ENCODE data around the gene PTCD2. TPM values are rescaled to one million over a fixed set of nuclear protein-coding genes. Genes with fewer than 3 reads are reported as not detected.
A peak's percentile ranks its signal among the peaks of the same experiment; 100 is the strongest.

The PTCD2 gene
- total RNA-seq, 4 donors from 2014 or later, result 8.5 to 13.2 (median 9.4) TPM

DNA sequence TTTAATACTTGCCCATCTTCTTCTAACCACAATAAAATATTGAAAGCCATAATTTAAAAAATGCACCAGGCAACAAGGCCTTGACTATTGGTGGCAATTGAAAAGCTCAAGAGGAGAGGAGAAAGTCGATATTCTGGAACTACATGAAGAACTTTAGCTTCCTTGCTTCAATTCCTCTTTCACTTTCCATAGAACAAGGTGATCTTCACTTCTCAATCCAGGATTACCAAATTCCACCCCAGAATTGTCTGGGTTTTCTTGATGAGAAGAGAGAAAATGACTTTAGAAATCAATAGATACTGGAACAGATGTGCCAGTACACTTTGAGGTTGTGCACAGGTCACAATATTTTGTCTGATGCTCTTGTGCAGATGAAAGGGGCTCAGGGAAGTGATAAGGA is 52.2 kb downstream of the PTCD2 start:
- H3K27me3 ChIP-seq, result no peaks in the 10 kb centered on the region
- no peak for DNase-seq (ENCODE audit: low spot score in 2 of 2)
- no peaks in the 10 kb centered on the region for H3K36me3 ChIP-seq
- no peak overlapping the region for H3K27ac ChIP-seq
- H3K9me3 ChIP-seq, result no peaks in the 10 kb centered on the region
- peaks cover 4% of the 10 kb centered on the region for H3K4me1 ChIP-seq
- TF ChIP-seq POLR2AphosphoS5 (IDR thresholded peaks at IDR 0.05) (no peak), POLR2A (IDR thresholded peaks at IDR 0.05) (no peak), EP300 (IDR thresholded peaks at IDR 0.05) (no peak)
- TF ChIP-seq, protein P1, sequence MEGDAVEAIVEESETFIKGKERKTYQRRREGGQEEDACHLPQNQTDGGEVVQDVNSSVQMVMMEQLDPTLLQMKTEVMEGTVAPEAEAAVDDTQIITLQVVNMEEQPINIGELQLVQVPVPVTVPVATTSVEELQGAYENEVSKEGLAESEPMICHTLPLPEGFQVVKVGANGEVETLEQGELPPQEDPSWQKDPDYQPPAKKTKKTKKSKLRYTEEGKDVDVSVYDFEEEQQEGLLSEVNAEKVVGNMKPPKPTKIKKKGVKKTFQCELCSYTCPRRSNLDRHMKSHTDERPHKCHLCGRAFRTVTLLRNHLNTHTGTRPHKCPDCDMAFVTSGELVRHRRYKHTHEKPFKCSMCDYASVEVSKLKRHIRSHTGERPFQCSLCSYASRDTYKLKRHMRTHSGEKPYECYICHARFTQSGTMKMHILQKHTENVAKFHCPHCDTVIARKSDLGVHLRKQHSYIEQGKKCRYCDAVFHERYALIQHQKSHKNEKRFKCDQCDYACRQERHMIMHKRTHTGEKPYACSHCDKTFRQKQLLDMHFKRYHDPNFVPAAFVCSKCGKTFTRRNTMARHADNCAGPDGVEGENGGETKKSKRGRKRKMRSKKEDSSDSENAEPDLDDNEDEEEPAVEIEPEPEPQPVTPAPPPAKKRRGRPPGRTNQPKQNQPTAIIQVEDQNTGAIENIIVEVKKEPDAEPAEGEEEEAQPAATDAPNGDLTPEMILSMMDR (IDR thresholded peaks at IDR 0.05), result no peak
- 85% methylated on average over 1 of the region's 1 CpG for WGBS
- H3K4me3 ChIP-seq, result no peak overlapping the region

DNA sequence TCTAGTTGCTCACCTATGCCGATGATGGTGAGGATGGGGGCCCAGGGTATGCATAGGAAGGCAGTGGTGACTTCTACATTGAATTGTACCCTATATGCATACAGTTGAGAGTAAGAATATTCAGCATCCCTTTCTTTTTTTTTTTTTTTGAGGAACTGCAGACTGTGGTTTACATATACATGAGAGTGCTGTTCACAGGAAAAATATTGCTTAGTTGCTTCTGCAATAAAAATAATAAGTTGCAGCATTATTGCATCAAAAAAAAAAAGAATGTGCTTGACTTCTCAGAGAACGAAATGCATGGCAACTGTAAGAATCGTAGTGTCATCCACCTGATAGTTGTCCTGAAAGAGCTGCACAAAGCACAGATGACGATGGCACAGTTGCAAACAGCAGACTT is 52.8 kb downstream of the PTCD2 start:
- no peak for TF ChIP-seq EP300 (IDR thresholded peaks at IDR 0.05)
- no peak for TF ChIP-seq POLR2AphosphoS5 (IDR thresholded peaks at IDR 0.05)
- TF ChIP-seq, protein P1 (IDR thresholded peaks at IDR 0.05), result no peak
- TF ChIP-seq POLR2A (IDR thresholded peaks at IDR 0.05), result no peak
- H3K27ac ChIP-seq, result no peak overlapping the region
- DNase-seq (ENCODE audit: low spot score in 2 of 2), result no peak
- H3K4me3 ChIP-seq, result no peak overlapping the region
- WGBS, result 96% methylated on average over 4 of the region's 4 CpGs
- no peaks in the 10 kb centered on the region for H3K27me3 ChIP-seq
- H3K36me3 ChIP-seq, result no peaks in the 10 kb centered on the region
- peaks cover 8% of the 10 kb centered on the region for H3K4me1 ChIP-seq
- H3K9me3 ChIP-seq, result no peaks in the 10 kb centered on the region

DNA sequence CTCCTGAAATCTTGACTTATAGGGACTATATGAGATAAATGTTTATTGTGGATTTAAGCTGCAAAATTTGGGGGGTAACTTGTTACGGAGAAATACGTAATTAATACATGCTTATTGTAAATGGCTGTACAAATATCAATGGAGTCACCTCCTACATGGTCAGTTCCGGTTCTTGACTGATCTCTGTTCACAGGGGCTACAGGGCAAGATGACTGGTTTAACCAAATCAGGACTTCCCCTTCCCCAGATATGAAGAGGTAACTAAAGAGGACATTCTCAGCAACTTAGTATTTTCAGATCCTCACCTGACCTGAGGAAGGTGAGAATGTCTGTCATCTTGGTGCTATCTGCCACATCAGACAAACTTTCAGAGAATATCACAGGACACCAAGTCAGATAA is 54.7 kb downstream of the PTCD2 start:
- DNase-seq (ENCODE audit: low spot score in 2 of 2), result no peak
- H3K27ac ChIP-seq, result no peak overlapping the region
- no peaks in the 10 kb centered on the region for H3K27me3 ChIP-seq
- TF ChIP-seq POLR2AphosphoS5 (IDR thresholded peaks at IDR 0.05), result no peak
- no peak for TF ChIP-seq EP300 (IDR thresholded peaks at IDR 0.05)
- TF ChIP-seq, protein P1 (IDR thresholded peaks at IDR 0.05), result no peak
- no peak for TF ChIP-seq POLR2A (IDR thresholded peaks at IDR 0.05)
- WGBS, result 97% methylated on average over 3 of the region's 3 CpGs
- H3K9me3 ChIP-seq, result no peaks in the 10 kb centered on the region
- no peak overlapping the region for H3K4me3 ChIP-seq
- H3K36me3 ChIP-seq, result no peaks in the 10 kb centered on the region
- H3K4me1 ChIP-seq, result peaks cover 23% of the 10 kb centered on the region

DNA sequence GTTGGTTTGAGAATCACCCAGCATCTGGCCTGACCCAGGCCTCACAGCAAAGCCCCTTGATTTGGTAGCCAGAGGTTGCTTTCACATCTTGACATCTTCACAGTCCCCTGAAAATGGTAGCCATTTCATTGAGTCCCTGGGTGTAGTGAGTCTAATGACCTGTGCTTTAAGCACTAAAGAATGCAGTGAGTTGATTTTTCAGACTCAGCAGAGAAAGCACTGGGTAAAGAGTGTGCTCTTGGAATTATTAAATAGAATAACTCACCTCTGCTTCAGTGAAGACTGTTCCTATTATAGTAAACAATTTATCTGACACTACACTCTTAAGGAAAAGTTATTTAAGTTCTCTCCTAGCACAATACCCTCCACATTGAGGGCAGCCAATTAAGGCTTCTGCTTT is 56.2 kb downstream of the PTCD2 start:
- Histone ChIP-seq H3K4me3 (no peak overlapping the region), H3K36me3 (no peaks in the 10 kb centered on the region), H3K4me1 (peaks cover 34% of the 10 kb centered on the region), H3K27ac (no peak overlapping the region), H3K9me3 (no peaks in the 10 kb centered on the region), H3K27me3 (no peaks in the 10 kb centered on the region)
- TF ChIP-seq POLR2AphosphoS5 (IDR thresholded peaks at IDR 0.05), result no peak
- TF ChIP-seq EP300 (IDR thresholded peaks at IDR 0.05), result no peak
- no peak for TF ChIP-seq POLR2A (IDR thresholded peaks at IDR 0.05)
- TF ChIP-seq, protein P1 (IDR thresholded peaks at IDR 0.05), result no peak
- DNase-seq (ENCODE audit: low spot score in 2 of 2), result no peak

DNA sequence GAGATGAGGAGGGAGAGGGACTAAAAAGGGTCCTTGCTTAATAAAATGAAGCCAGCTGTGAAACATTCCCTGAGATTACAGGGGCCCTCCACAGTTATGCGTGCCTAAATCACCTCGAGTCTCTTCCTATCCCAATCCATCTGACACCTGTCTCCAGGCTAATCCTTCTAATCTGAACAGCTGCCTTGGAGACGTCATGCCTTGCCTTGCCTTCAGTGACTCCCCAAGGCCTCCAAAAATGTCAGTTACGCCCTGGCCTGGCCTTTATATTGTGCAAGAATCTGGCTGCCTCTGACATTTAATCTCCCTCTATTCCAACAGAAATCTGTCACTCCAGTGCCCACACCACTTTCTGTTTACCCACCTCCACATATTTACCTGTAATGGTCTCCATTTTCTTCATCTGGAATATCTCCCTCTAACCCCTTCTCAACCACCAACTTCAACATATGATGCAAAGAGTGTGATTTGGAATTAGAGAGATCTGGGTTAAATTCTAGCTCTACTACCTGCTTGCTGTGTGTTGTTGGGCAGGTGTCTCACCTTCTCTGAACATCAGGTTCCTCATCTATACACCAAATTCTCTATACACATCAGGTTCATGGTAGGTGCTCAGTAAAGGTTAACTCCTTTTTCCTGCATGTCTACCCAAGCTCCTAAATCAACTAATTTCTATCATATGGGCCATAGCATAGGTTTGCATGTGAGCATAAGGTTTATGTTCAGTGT is 57.9 kb downstream of the PTCD2 start:
- peak in 1 of 2 donors; percentile 75 for DNase-seq (ENCODE audit: low spot score in 2 of 2)
- Histone ChIP-seq H3K4me1 (peaks cover 35% of the 10 kb centered on the region), H3K36me3 (no peaks in the 10 kb centered on the region), H3K27me3 (no peaks in the 10 kb centered on the region), H3K4me3 (no peak overlapping the region), H3K27ac (peak overlapping the region; percentile 39), H3K9me3 (no peaks in the 10 kb centered on the region)
- peak in 2 of 3 donors; percentile 61 for TF ChIP-seq POLR2AphosphoS5 (IDR thresholded peaks at IDR 0.05)
- no peak for TF ChIP-seq EP300 (IDR thresholded peaks at IDR 0.05)
- 36% methylated on average over 4 of the region's 4 CpGs for WGBS
